Endometrium (tissue), 2 donors: ENCODE data around the gene CWF19L2.
"Not testable (repeated sequence)": the region's sequence is repeated elsewhere in the genome, so short reads cannot be mapped to it uniquely, and the experiment has no call there.

Experiments
- FAIRE-seq: peaks from 2 replicates; lab custom pipeline; 2012; peaks lifted over from hg19 to GRCh38; lab: Jason Lieb, UNC
- donor health status: control.
- donor health status: control.

Gene CWF19L2

GRCh38 chr11:107438148-107438547, 19.5 kb downstream of the CWF19L2 start:
- peak; percentile 58 for FAIRE-seq

GRCh38 chr11:107430525-107430924, 27.1 kb downstream of the CWF19L2 start:
- no peak for FAIRE-seq

GRCh38 chr11:107427569-107428180, 29.9 kb downstream of the CWF19L2 start:
- FAIRE-seq = no peak

GRCh38 chr11:107413352-107413751, 44.3 kb downstream of the CWF19L2 start:
- no peak for FAIRE-seq

- FAIRE-seq = no peak
Observed at GRCh38 chr11:107408762-107409211, 48.8 kb downstream of the CWF19L2 start.

GRCh38 chr11:107405260-107405659, 52.4 kb downstream of the CWF19L2 start:
- FAIRE-seq = no peak

GRCh38 chr11:107401131-107401530, 56.5 kb downstream of the CWF19L2 start:
- not testable (repeated sequence) for FAIRE-seq

- FAIRE-seq = no peak
Observed at GRCh38 chr11:107397357-107397756, 60.3 kb downstream of the CWF19L2 start.

GRCh38 chr11:107392611-107393010, 65.0 kb downstream of the CWF19L2 start:
- no peak for FAIRE-seq

GRCh38 chr11:107390701-107391100, 66.9 kb downstream of the CWF19L2 start:
- not testable (repeated sequence) for FAIRE-seq

GRCh38 chr11:107387666-107388065, 70.0 kb downstream of the CWF19L2 start:
- no peak for FAIRE-seq

- no peak for FAIRE-seq
Observed at GRCh38 chr11:107385361-107385981, 72.2 kb downstream of the CWF19L2 start.

- no peak for FAIRE-seq
Observed at GRCh38 chr11:107384144-107384852, 73.3 kb downstream of the CWF19L2 start.

GRCh38 chr11:107372439-107372838, 85.2 kb downstream of the CWF19L2 start:
- FAIRE-seq = no peak

GRCh38 chr11:107370390-107370789, 87.2 kb downstream of the CWF19L2 start:
- no peak for FAIRE-seq

- FAIRE-seq = no peak
Observed at GRCh38 chr11:107359701-107360100, 97.9 kb downstream of the CWF19L2 start.

GRCh38 chr11:107357877-107358276, 99.7 kb downstream of the CWF19L2 start:
- no peak for FAIRE-seq

- no peak for FAIRE-seq
Observed at GRCh38 chr11:107354780-107355179, 102.8 kb downstream of the CWF19L2 start.

- FAIRE-seq = no peak
Observed at GRCh38 chr11:107337917-107338316, 119.7 kb downstream of the CWF19L2 start.

GRCh38 chr11:107331728-107332127, 125.9 kb downstream of the CWF19L2 start:
- FAIRE-seq = no peak

- no peak for FAIRE-seq
Observed at GRCh38 chr11:107329164-107329563, 128.5 kb downstream of the CWF19L2 start.

GRCh38 chr11:107316426-107316825, 141.2 kb downstream of the CWF19L2 start:
- no peak for FAIRE-seq

GRCh38 chr11:107307991-107308390, 149.6 kb downstream of the CWF19L2 start:
- no peak for FAIRE-seq
